Gastrocnemius medialis (tissue), 4 donors: ENCODE measurements around the gene SIT1. TPM values are rescaled to one million over a fixed set of nuclear protein-coding genes. Genes with fewer than 3 reads are reported as not detected.

Experiments used
- ATAC-seq, 2 donors: fragments of 150-250 bp; one replicate each; pipeline ENCODE4 v1.9.1; 2016
- DNase-seq, 2 donors: peaks; one replicate each; pipeline ENCODE4 v3.0.0-alpha.2; 2019
- H3K27ac ChIP-seq, 4 donors: fragments of 200-600 bp; sonication (generic); 1 replicate in 1 of 4; 2 replicates in 3 of 4; pipeline ENCODE4 v1.5.1; 2016 to 2018; ENCODE audit warnings: mild to moderate bottlenecking in 2 of 4, moderate library complexity in 1 of 4
- H3K27me3 ChIP-seq, 3 donors: fragments of 200-600 bp; sonication (generic) in 2 of 3; 1 replicate in 1 of 3; 2 replicates in 2 of 3; pipeline versions ENCODE4 v1.5.1 to v1.6.0; 2016 to 2019; ENCODE audit warnings: mild to moderate bottlenecking in 1 of 3, moderate library complexity in 1 of 3
- H3K36me3 ChIP-seq, 2 donors: fragments of 200-600 bp; sonication (generic) in 1 of 2; one replicate each; pipeline ENCODE4 v1.5.1; 2017 to 2018
- H3K4me1 ChIP-seq, 2 donors: fragments of 200-600 bp; sonication (generic) in 1 of 2; one replicate each; pipeline ENCODE4 v1.5.1; 2016 to 2017; ENCODE audit warnings: mild to moderate bottlenecking in 2 of 2
- H3K4me3 ChIP-seq, 4 donors: fragments of 200-600 bp; sonication (generic) in 3 of 4; 1 replicate in 1 of 4; 2 replicates in 3 of 4; pipeline ENCODE4 v1.5.1; 2016 to 2019; ENCODE audit warnings: mild to moderate bottlenecking in 2 of 4
- H3K9me3 ChIP-seq, 3 donors: fragments of 200-600 bp; sonication (generic) in 2 of 3; 1 replicate in 1 of 3; 2 replicates in 2 of 3; pipeline ENCODE4 v1.5.1; 2016 to 2019
- POLR2A ChIP-seq, 2 donors: fragments of 450-650 bp; IDR thresholded peaks; one replicate each; pipeline ENCODE4 v1.6.1; 2017; ENCODE audit warnings: antibody characterized with exemption in 2 of 2, mild to moderate bottlenecking in 2 of 2, moderate library complexity in 2 of 2
- in situ Hi-C, 4 donors: fragments of 200-750 bp; cut with MboI; loops; one replicate each; pipeline versions ENCODE4 v1.15.0 to v1.8.0; 2017; ENCODE audit warnings: low sequenced_read_pairs in 4 of 4
- intact Hi-C: fragments of 100-400 bp; cut with DNase I; formaldehyde crosslinking; loops from one replicate; pipeline ENCODE4 v1.15.1; 2023; ENCODE audit warnings: low total_unique reads
- total RNA-seq, 4 donors: library from RNA; depleted of rRNA; stranded (reverse); fragments of >200 nt; gene quantifications; one replicate each; pipeline versions ENCODE4 v1.1.0 to v1.2.3, GENCODE V29; 2016
- TF ChIP-seq, protein P1 (sequence below), 5 experiments: fragments of 450-650 bp in 3 of 5; fragments of 200-600 bp in 2 of 5; sonication (generic) in 2 of 5; IDR thresholded peaks in 4 of 5; conservative IDR thresholded peaks in 1 of 5; 1 replicate in 4 of 5; 2 replicates in 1 of 5; pipeline ENCODE4 v1.5.1; 2016 to 2019; ENCODE audit warnings: antibody characterized with exemption in 5 of 5, mild to moderate bottlenecking in 3 of 5, moderate library complexity in 3 of 5

Gene SIT1
- total RNA-seq, 4 donors from 2014 or later = not detected

DNA sequence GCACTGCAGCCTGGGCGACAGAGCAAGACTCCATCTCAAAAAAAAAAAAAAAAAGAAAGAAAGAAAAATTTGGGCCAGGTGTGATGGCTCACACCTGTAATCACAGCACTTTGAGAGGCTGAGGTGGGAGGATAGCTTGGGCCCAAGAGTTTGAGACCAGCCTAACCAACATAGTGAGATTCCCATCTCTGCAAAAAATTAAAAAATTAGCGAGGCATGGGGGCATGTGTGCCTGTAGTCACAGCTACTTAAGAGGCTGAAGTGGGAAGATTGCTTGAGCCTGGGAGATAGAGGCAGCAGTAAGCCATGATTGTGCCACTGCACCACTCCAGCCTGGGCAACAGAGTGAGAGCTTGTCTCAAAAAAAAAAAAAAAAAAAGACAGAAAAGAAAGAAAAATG, 2.9 kb upstream of the SIT1 start:
- intact Hi-C loops (loop anchor here (10.0 kb wide), 1 partner anchor 659 kb away; no protein-coding TSS in a partner anchor), in situ Hi-C loops (loop anchor here in 1 of 4 donors (25.0 kb wide), 1 partner anchor 91 kb away; a partner anchor contains a TSS)
- ATAC-seq = no peak
- no peaks in the 10 kb centered on the region for H3K36me3 ChIP-seq
- H3K4me3 ChIP-seq = no peak overlapping the region
- H3K27me3 ChIP-seq = no peaks in the 10 kb centered on the region
- H3K27ac ChIP-seq = no peak overlapping the region
- H3K4me1 ChIP-seq = peaks cover 0 to 6% of the 10 kb centered on the region in 2 donors
- no peaks in the 10 kb centered on the region for H3K9me3 ChIP-seq
- DNase-seq = no peak
- no peak for TF ChIP-seq POLR2A (IDR thresholded peaks at IDR 0.05)

DNA sequence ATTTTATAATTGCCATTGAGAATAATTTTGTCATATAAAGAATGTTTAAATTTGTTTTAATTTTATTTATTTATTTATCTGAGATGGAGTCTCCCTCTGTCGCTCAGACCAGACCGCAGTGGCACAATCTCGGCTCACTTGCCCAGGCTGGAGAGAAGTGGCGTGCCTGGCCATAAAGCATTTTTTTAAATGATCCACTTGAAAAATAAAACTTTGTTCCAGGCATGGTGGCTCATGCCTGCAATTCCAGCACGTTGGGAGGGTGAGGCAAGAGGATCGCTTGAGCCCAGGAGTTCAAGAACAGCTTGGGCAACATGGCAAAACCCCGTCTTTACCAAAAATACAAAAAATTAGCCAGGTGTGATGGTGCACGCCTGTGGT, 2.1 kb upstream of the SIT1 start:
- Histone ChIP-seq H3K4me3 (no peak overlapping the region), H3K9me3 (no peaks in the 10 kb centered on the region), H3K27me3 (no peaks in the 10 kb centered on the region), H3K27ac (no peak overlapping the region), H3K4me1 (peaks cover 0 to 6% of the 10 kb centered on the region in 2 donors), H3K36me3 (no peaks in the 10 kb centered on the region)
- DNase-seq (no peak), ATAC-seq (no peak)
- in situ Hi-C loops (loop anchor here in 1 of 4 donors (25.0 kb wide), 1 partner anchor 91 kb away; a partner anchor contains a TSS), intact Hi-C loops (loop anchor here (10.0 kb wide), 1 partner anchor 658 kb away; no protein-coding TSS in a partner anchor)
- TF ChIP-seq, protein P1, sequence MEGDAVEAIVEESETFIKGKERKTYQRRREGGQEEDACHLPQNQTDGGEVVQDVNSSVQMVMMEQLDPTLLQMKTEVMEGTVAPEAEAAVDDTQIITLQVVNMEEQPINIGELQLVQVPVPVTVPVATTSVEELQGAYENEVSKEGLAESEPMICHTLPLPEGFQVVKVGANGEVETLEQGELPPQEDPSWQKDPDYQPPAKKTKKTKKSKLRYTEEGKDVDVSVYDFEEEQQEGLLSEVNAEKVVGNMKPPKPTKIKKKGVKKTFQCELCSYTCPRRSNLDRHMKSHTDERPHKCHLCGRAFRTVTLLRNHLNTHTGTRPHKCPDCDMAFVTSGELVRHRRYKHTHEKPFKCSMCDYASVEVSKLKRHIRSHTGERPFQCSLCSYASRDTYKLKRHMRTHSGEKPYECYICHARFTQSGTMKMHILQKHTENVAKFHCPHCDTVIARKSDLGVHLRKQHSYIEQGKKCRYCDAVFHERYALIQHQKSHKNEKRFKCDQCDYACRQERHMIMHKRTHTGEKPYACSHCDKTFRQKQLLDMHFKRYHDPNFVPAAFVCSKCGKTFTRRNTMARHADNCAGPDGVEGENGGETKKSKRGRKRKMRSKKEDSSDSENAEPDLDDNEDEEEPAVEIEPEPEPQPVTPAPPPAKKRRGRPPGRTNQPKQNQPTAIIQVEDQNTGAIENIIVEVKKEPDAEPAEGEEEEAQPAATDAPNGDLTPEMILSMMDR (IDR thresholded peaks at IDR 0.05 in 4 of 5, conservative IDR thresholded peaks at IDR 0.05 in 1 of 5) = no peak
- TF ChIP-seq POLR2A (IDR thresholded peaks at IDR 0.05) = no peak

DNA sequence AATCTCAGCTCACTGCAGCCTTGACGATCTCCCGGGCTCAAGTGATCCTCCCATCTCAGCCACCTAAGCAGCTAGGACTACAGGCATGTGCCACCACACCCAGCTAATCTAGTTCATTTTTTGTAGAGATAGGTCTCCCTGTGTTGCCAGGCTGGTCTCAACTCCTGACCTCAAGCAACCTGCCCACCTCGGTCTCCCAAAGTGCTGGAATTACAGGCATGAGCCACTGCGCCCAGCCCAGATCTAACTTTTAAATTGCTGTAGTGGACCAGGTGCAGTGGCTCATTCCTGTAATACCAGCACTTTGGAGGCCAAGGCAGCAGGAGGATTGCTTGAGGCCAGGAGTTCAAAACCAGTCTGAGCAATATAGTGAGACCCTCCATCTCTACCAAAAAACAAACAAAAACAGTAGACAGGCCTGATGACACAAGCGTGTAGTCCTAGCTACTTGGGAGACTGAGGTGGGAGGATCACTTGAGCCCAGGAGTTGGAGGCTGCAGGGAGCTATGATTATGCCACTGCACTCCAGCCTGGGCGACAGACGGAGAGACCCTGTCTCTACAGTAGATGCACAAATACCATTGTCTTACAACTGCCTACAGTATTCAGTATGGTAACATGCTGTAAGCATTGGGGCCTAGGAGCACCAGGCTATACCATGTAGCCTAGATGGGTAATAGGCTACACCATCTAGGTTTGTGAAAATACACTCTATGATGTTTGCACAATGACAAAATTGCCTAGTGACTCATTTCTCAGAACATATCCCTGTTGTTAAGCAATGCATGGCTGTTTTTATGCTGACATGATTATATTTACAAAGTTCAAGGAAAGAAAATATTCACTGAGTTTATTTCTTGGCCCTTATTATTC, 1.5 kb upstream of the SIT1 start:
- DNase-seq (no peak), ATAC-seq (no peak)
- Histone ChIP-seq H3K4me3 (no peak overlapping the region), H3K9me3 (no peaks in the 10 kb centered on the region), H3K27ac (no peak overlapping the region), H3K36me3 (no peaks in the 10 kb centered on the region), H3K4me1 (peaks cover 2 to 6% of the 10 kb centered on the region in 2 donors), H3K27me3 (no peaks in the 10 kb centered on the region)
- no peak for TF ChIP-seq POLR2A (IDR thresholded peaks at IDR 0.05)
- TF ChIP-seq, protein P1 (IDR thresholded peaks at IDR 0.05 in 4 of 5, conservative IDR thresholded peaks at IDR 0.05 in 1 of 5) = no peak
- intact Hi-C loops (loop anchor here (10.0 kb wide), 1 partner anchor 657 kb away; no protein-coding TSS in a partner anchor), in situ Hi-C loops (loop anchor here in 1 of 4 donors (25.0 kb wide), 1 partner anchor 90 kb away; a partner anchor contains a TSS)

DNA sequence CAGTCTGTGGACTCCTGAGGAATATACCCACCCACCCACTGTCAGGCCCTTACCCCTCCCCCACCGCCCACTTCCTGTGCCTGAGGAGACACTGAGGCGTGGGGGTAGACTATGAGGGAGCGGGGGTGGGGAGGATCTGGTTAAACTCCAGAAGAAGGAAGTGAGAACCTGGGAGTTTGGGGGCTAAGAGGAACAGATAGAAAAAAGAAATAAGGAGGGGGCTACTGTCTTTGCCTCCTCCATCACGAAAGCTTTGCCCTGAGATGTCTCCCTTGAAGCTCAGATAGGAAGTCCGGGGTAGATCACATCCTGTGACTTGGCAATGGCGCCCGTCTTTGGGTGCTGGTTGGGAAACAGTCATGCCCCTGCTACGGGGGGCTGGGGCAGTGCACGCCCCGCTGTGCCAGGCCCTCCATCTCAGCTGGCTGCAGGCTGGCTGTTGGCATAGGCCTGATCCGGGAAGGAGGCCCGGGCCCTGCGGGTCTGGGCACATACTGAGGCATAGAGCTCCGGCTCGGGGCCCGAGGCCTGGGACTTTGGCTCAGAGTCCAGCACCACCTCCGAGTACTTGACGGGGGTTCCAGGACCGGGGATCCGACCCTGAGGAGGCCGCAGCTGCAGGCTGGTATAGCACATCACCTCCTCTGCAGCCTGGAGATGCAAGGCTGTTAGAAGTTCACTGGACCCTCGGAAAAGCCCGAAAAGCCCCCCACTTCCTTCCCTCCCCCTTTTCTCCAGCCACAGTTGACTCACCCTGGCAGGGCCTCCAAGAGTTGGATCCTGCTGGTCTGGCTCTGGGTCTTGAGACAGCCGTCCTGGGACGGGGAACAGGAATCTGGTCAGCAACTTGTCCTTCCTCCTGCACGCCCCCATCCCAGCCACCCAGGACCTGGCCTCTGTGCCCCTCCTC, 1.0 kb downstream of the SIT1 start:
- DNase-seq = no peak
- Histone ChIP-seq H3K4me3 (no peak overlapping the region), H3K27ac (no peak overlapping the region), H3K27me3 (no peaks in the 10 kb centered on the region), H3K36me3 (no peaks in the 10 kb centered on the region), H3K4me1 (peaks cover 11% of the 10 kb centered on the region in 2 donors), H3K9me3 (no peaks in the 10 kb centered on the region)
- intact Hi-C loops (loop anchor here (5.0 to 10.0 kb wide), 2 partner anchors 167 to 655 kb away; no protein-coding TSS in a partner anchor), in situ Hi-C loops (loop anchor here in 2 of 4 donors (10.0 to 25.0 kb wide), 2 partner anchors 45 to 87 kb away; a partner anchor contains a TSS)
- TF ChIP-seq, protein P1 (IDR thresholded peaks at IDR 0.05 in 4 of 5, conservative IDR thresholded peaks at IDR 0.05 in 1 of 5) = no peak
- no peak for TF ChIP-seq POLR2A (IDR thresholded peaks at IDR 0.05)
- no peak for ATAC-seq
